PC-9 (cell line): ENCODE measurements around the gene SIGLEC15. TPM values are rescaled to one million over a fixed set of nuclear protein-coding genes. Genes with fewer than 3 reads are reported as not detected.

ENCODE experiments used
- BruUV-seq: library from RNA; stranded (reverse); fragments of 400-500 nt; replicated peaks from 2 replicates; lab custom pipeline; 2021; lab: Mats Ljungman, UMichigan
- CTCF ChIA-PET: fragments of 300-600 bp; sonication (Branson Sonifier 250); formaldehyde crosslinking; loops from one replicate; lab custom pipeline; 2022; ENCODE audit warnings: antibody characterized with exemption; lab: Charles Lee
- POLR2A ChIA-PET: fragments of 300-600 bp; sonication (Branson Sonifier 250); formaldehyde crosslinking; loops from one replicate; lab custom pipeline; 2022; ENCODE audit warnings: antibody characterized with exemption; ENCODE audit not compliant: unreplicated experiment; lab: Charles Lee
- DNase-seq, 2 experiments: peaks; one replicate each; pipeline versions ENCODE4 v3.0.0 to v3.0.0-alpha.2; 2015 to 2022; ENCODE audit warnings: mixed read lengths in 1 of 2
- H2AFZ ChIP-seq: fragments of 200-600 bp; sonication (generic); 2 replicates; pipeline ENCODE4 v1.8.1; 2017; ENCODE audit warnings: antibody characterized with exemption
- H3F3A ChIP-seq: fragments of 200-600 bp; sonication (generic); 2 replicates; pipeline ENCODE4 v1.8.1; 2017; ENCODE audit warnings: antibody characterized with exemption, mild to moderate bottlenecking, low read depth; ENCODE audit not compliant: insufficient read depth
- H3K27ac ChIP-seq: fragments of 200-600 bp; sonication (generic); 2 replicates; pipeline ENCODE4 v1.6.1; 2016; ENCODE audit warnings: mixed run types
- H3K27me3 ChIP-seq: fragments of 200-600 bp; sonication (generic); 2 replicates; pipeline ENCODE4 v1.6.1; 2016; ENCODE audit warnings: low read depth, mixed run types; ENCODE audit not compliant: insufficient read depth
- H3K36me3 ChIP-seq: fragments of 200-600 bp; sonication (generic); 2 replicates; pipeline ENCODE4 v1.6.1; 2016; ENCODE audit warnings: low read depth, mixed run types
- H3K4me1 ChIP-seq: fragments of 200-600 bp; sonication (generic); replicated peaks from 2 replicates; pipeline ENCODE4 v1.6.1; 2016; ENCODE audit warnings: mixed run types; ENCODE audit not compliant: insufficient read depth
- H3K4me2 ChIP-seq: fragments of 200-600 bp; sonication (generic); 2 replicates; pipeline ENCODE4 v1.6.1; 2017; ENCODE audit warnings: mixed run types
- H3K4me3 ChIP-seq: fragments of 200-600 bp; sonication (generic); 2 replicates; pipeline ENCODE4 v1.6.1; 2016; ENCODE audit warnings: mixed run types
- H3K79me2 ChIP-seq: fragments of 200-600 bp; sonication (generic); 2 replicates; pipeline ENCODE4 v1.6.1; 2017; ENCODE audit warnings: low read depth, mixed run types
- H3K9me2 ChIP-seq: fragments of 200-600 bp; sonication (generic); 2 replicates; pipeline ENCODE4 v1.8.1; 2017; ENCODE audit warnings: mild to moderate bottlenecking; ENCODE audit not compliant: insufficient read depth
- H3K9me3 ChIP-seq: fragments of 200-600 bp; sonication (generic); 2 replicates; pipeline ENCODE4 v1.8.1; 2016; ENCODE audit warnings: low read depth; ENCODE audit not compliant: insufficient read depth
- H4K20me1 ChIP-seq: fragments of 200-600 bp; sonication (generic); 2 replicates; pipeline ENCODE4 v1.8.1; 2017; ENCODE audit not compliant: insufficient read depth
- CTCF ChIP-seq: fragments of 200-600 bp; sonication (generic); conservative IDR thresholded peaks from 2 replicates; pipeline ENCODE4 v1.6.1; 2017; ENCODE audit warnings: mixed run types, antibody characterized with exemption, mild to moderate bottlenecking, moderate library complexity
- EZH2 ChIP-seq: fragments of 200-600 bp; sonication (generic); IDR thresholded peaks from 2 replicates; pipeline ENCODE4 v1.8.0; 2017; ENCODE audit warnings: antibody characterized with exemption, low read depth
- intact Hi-C: fragments of 100-400 bp; cut with micrococcal nuclease; formaldehyde crosslinking; loops from one replicate; pipeline ENCODE4 v1.10.0; 2022; ENCODE audit not compliant: unreplicated experiment
- total RNA-seq: library from RNA; stranded (reverse); gene quantifications from 2 replicates; pipeline ENCODE4 v1.2.3, GENCODE V29; 2021

The SIGLEC15 gene
- total RNA-seq, 1 experiment from 2014 or later, result 1.0 TPM

GRCh38 chr18:45891806-45892205, 66.3 kb downstream of the SIGLEC15 start:
- BruUV-seq, result no TSS peak
- H3K4me1 ChIP-seq, result no peaks in the 10 kb centered on the region
- no peaks in the 10 kb centered on the region for H3K27me3 ChIP-seq
- H3K36me3 ChIP-seq, result peaks cover 9% of the 10 kb centered on the region; the same call in 1 of the 2 replicates
- H3K9me2 ChIP-seq, result no peaks in the 10 kb centered on the region
- no peaks in the 10 kb centered on the region for H3K79me2 ChIP-seq
- no peaks in the 10 kb centered on the region for H4K20me1 ChIP-seq
- H2AFZ ChIP-seq, result no peak overlapping the region
- no peak for TF ChIP-seq CTCF
- TF ChIP-seq EZH2, result no peak
- H3K27ac ChIP-seq, result no peak overlapping the region
- intact Hi-C loops, result no loop called here
- no peak overlapping the region for H3K4me3 ChIP-seq
- H3K4me2 ChIP-seq, result no peak overlapping the region
- no peak for DNase-seq
- no peaks in the 10 kb centered on the region for H3F3A ChIP-seq
- ChIA-PET POLR2A (no interaction called here), CTCF (no interaction called here)
- no peaks in the 10 kb centered on the region for H3K9me3 ChIP-seq

Other genes starting within 250 kb of the SIGLEC15 start
- not detected in 2 replicates for gene SLC14A2, start 210.2 kb upstream of the SIGLEC15 start, total RNA-seq
- gene SLC14A1, start 101.5 kb upstream of the SIGLEC15 start, total RNA-seq, result not detected in 2 replicates
- 16.7 and 19.5 TPM in 2 replicates for gene EPG5, start 141.7 kb downstream of the SIGLEC15 start, total RNA-seq
- gene PSTPIP2, start 246.6 kb downstream of the SIGLEC15 start, total RNA-seq, result not detected in 2 replicates